GM18507 (cell line): ENCODE results near the gene LMOD1.
"Not testable (repeated sequence)": the region's sequence is repeated elsewhere in the genome, so short reads cannot be mapped to it uniquely, and the experiment has no call there.

ENCODE experiments used
- DNase-seq: peaks from one replicate; pipeline ENCODE4 v3.0.0; 2011; ENCODE audit warnings: low read depth; ENCODE audit not compliant: insufficient read length; ENCODE audit errors: extremely low spot score
- FAIRE-seq: peaks from 2 replicates; lab custom pipeline; 2011; peaks lifted over from hg19 to GRCh38; lab: Jason Lieb, UNC

Gene LMOD1

DNA sequence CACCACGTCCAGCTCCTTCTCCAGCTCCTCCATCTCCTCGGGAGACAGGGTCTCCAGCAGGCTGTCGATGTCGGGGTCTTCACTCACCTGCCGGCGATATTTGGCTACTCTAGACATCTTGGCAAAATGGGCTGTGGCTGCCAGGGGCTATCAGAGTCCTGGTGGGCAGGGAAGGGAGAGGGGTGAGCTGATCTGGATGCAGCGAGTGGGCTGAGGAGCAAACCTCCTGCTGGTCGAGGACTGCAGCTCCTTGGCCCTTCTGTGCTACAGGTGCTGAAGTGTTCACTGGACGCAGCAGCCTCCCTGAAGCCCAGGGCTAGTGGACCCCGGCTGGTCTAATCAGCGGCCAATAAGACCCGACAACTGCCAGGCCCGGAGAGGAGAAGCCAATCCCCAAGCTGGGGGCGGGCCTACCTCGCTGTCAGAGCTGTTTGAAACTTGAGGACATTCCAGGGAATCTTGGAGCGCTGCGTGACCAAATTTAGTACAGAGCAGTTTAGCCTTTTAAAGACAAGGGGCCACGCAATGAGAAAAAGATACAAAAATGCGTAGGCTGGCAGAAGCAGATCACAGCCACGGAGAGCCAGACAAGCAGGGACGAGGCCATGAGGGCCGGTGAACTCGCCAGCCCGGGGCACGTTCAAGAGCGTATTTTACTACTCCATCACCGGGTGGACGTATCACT lies at the start of gene LMOD1:
TSS of gene LMOD1 (minus strand) at position 325 of the 685 bp plus-strand sequence. CDS start at position 117, 208 bp downstream.
- DNase-seq, result no peak
- no peak for FAIRE-seq

DNA sequence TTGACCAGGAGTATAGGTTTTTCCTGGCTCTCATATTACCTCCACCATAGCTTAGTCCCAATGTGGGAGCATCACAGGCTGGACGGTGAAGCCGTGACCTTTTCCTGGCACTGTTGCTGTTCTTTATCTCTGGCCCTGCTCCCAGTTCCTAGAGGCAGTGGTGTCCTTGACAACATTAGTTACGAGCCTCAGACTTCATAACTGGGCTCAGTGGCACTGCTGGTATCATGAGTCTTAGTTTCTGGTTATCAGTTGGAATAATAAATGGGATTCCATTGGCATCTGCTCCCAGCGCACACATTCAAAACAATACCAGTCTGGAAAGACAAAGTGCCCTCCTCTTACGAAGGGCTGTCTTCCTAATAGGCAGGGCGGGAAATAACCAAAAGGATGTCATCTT lies 44.1 kb upstream of the LMOD1 start:
- no peak for DNase-seq
- no peak for FAIRE-seq

DNA sequence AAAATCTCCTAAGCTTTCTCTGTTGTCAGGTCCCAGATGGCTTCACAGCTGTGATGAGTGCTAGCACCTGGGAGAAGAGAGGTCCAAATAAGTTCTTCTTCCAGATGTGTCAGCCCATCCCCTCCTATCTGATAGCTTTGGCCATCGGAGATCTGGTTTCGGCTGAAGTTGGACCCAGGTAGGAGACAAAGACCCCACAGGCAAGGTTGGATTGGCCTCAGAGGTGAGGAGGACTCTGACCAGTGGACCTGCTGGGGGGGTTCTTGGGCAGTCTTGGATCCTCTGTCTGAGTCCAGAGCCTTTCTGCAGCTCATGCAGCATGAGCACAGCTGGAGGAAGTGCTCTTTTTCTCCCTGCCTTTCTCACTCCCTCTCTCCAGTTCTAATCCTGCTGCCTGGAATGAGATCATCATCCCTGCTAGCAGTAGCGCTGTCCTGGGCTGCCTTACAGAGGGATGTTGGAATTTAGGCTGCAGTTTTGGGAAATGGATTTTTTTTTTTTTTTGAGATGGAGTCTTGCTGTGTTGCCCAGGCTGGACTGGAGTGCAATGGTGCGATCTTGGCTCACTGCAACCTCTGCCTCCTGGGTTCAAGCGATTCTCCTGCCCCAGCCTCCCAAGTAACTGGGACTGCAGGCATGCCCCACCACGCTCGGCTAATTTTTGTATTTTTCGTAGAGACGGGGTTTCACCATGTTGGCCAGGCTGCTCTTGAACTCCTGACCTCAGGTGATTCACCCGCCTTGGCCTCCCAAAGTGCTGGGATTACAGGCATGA lies 43.2 kb upstream of the LMOD1 start:
- FAIRE-seq (no peak), DNase-seq (no peak)

- FAIRE-seq, result no peak
- no peak for DNase-seq
These were observed 42.3 kb upstream of the LMOD1 start for GRCh38 chr1:201988601-201989000.

DNA sequence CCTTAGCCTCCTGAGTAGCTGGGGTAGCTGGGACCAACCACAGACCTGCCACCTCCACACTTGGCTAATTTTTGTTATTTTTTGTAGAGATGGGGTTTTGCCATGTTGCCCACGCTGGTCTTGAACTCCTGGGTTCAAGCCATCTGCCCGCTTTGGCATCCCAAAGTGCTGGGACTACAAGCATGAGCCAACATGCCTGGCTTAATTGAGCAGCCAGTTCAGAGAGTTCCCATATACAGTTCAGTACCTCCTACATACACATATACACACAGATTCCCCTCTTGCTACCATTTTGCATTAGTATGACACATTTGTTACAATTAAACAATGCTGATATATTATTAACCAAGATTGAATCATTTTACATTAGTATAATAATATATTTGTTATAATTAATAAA lies 39.0 kb upstream of the LMOD1 start:
- no peak for DNase-seq
- no peak for FAIRE-seq

DNA sequence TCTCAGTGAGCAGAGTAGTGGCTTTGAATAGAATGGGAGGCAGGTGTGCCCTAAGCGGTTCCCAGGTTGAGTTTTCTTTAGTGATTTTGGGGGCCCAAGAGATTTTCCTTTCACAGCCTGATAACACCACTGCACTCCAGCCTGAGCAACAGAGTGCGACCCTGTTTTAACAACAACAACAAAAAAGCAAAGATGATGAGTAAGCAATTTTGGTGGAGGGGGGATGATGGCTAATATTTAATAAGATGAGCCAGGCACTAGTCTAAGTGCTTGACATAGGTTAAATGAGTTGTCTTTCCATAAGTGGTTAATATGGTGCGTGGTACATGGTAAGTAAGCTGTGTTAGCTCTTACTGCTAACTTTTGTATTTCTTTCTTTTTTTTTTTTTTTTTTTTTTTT lies 38.1 kb upstream of the LMOD1 start:
- no peak for FAIRE-seq
- DNase-seq, result no peak

GRCh38 chr1:201983380-201983805 lies 37.0 kb upstream of the LMOD1 start:
- DNase-seq (no peak), FAIRE-seq (no peak)

DNA sequence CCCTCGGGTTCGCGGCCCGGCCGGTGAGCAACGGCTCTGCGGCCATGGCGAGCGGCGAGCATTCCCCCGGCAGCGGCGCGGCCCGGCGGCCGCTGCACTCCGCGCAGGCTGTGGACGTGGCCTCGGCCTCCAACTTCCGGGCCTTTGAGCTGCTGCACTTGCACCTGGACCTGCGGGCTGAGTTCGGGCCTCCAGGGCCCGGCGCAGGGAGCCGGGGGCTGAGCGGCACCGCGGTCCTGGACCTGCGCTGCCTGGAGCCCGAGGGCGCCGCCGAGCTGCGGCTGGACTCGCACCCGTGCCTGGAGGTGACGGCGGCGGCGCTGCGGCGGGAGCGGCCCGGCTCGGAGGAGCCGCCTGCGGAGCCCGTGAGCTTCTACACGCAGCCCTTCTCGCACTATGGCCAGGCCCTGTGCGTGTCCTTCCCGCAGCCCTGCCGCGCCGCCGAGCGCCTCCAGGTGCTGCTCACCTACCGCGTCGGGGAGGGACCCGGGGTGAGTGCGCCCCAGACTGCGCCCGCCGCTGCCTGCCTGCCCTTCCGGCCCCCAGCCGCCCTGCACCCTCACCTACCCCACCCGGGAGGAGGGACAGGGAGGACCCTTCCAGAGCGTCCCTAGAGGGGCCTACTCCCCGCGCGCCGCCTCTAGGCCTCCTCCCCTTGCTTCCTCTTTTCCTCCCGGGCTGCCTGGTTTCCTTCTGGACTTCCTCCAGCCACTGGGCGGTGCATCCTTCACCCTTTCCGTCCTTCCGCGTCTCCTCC lies 36.5 kb upstream of the LMOD1 start, which contains the start of gene RNPEP:
TSS of gene RNPEP (plus strand) at position 26 of the 757 bp plus-strand sequence. CDS start at position 45, 19 bp downstream.
- DNase-seq, result peak; percentile 35
- FAIRE-seq, result peak; percentile 64

DNA sequence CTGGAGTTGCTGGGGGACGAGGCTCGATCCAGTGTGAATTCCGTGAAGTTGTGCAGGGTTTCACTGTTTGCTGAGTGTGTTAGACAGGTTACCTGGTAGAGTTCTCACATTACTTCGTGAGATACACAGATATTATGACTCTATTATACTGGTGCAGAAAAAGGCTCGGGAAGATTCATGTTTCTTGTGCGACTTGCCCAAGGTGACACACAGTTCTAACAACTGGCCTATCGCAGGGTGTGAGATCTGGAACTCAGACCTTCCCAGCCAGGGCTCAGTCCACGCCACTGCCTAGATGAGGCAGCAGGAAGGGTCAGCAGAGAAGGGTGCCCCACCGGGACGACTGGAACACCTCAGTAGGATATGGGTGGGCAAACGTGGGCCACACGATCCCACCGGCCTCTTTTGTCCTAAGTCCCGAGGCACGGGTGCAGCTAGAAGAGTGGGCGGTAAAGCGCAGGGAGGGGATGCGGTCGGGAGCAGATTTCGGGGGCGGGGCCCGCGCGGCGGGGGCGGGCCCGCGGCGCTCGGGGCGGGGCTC lies 35.8 kb upstream of the LMOD1 start:
- DNase-seq, result peak; percentile 78
- peak; percentile 36 for FAIRE-seq

DNA sequence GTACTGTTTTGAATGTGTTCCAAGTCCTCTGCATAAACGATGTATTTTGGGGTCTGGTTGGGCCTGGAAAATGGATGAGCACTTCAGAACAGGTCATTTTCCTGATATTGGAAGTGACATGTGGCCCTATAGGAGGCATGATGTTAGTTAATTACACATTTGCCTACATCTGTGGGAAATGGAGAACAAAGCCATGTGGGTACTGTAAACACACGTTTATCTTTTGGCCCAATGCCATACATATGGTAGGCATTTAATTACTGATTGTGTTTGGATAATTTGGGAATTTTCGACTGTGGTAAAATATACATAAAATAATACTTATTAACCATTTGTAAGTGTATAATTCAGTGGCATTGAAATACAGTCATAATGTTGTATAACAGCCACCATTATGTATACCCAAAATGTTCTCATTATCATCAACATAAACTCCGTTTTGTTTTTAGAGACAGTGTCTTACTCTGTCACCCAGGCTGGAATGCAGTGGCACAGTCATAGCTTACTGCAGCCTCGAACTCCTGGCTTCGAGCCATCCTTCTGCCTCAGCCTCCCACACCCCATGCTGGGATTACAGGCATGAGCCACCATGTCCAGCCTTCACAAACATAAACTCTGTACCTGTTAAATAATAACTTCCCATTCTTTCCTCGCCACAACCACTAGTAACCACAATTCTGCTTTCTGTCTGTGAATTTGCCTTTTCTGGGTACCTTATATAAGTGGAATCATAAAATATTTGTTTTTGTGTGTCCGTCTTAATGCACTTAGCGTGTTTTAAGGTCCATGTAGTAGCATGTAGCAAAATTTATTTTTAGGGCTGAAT lies 24.2 kb upstream of the LMOD1 start:
- no peak for FAIRE-seq
- DNase-seq, result no peak

- FAIRE-seq (no peak), DNase-seq (no peak)
These were observed 22.0 kb upstream of the LMOD1 start for GRCh38 chr1:201968202-201968925.

DNA sequence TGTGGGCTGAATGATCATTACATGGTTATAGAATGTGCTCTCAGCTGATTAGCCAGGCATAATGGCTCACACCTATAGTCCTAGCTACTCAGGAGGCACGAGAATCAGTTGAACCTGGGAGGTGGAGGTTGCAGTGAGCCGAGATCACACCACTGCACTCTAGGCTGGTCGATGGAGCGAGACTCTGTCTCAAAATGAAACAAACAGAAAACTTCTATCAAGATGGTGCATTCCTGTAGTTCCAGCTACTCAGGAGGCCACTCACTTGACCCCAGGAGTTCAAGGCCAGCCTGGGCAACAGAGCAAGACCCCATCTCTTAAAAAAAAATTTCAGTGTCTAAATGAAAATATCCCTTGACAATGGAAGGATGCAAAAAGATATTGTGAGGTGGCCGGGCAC lies 19.8 kb upstream of the LMOD1 start:
- DNase-seq, result no peak
- FAIRE-seq, result no peak

DNA sequence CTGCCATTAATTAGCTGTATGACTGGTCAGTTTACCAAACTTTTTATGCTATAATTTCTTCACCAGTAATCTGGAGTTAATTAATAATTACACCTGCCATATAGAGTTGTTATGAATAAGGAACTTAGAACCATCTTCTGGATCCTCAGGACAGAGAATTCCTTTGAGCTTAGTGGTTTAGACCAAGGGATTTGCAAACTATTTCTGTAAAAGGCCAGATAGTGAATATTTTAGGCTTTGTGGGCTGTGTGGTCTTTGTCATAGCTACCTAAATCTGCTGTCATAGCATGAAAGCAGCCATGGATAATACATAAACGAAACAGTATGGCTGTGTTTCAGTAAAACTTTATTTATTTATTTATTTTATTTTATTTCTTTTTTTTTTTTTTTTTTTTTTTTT lies 17.9 kb upstream of the LMOD1 start:
- DNase-seq (no peak), FAIRE-seq (no peak)

DNA sequence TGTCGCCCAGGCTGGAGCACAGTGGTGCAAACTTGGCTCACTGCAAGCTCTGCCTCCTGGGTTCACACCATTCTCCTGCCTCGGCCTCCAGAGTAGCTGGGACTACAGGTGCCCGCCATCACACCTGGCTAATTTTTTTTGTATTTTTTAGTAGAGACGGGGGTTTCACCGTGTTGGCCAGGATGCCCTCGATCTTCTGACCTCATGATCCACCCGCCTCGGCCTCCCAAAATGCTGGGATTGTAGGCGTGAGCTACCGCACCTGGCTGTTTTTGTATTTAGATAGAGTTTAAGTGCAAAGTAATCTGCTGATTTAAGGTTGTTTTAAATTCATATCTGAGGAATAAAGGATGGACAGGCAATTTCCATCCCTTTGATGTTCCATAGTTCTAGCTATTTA lies 16.0 kb upstream of the LMOD1 start:
- not testable (repeated sequence) for DNase-seq, FAIRE-seq

GRCh38 chr1:201958348-201958747 lies 12.0 kb upstream of the LMOD1 start:
- DNase-seq (no peak), FAIRE-seq (no peak)

DNA sequence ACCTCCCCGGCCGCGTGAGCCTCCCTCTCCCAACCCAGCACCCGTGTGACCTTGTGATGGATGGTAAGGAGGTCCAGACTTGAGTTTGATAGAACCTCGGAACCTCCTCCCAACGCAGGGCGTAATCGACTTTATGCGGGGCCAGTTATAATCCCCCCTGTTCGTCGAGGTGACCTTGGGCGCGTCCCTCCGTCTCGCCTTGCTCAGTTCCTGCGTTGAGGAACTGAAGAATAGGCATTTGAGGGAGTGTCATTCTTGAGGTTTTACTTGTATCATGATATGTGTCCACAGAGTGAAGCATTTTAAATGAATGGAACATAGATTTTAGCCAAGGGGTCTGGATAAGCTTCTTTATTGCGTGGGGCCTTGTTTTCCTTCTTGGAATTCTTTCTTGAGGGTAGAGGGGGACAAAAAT lies 9.4 kb upstream of the LMOD1 start:
- DNase-seq (no peak), FAIRE-seq (no peak)

- DNase-seq, result peak; percentile 91
- FAIRE-seq, result peak; percentile 99
These were observed 8.8 kb upstream of the LMOD1 start, which contains the start of gene TIMM17A for GRCh38 chr1:201955009-201955728. Gene TIMM17A, plus strand, starts transcription at chr1:201955503. Its CDS starts 24 bp downstream, at chr1:201955527.
